GM12878 (cell line): ENCODE results near the gene NSD2. TPM values are rescaled to one million over a fixed set of nuclear protein-coding genes. Genes with fewer than 3 reads are reported as not detected.

Experiments
- ATF7 ChIP-seq: fragments of 450-650 bp; IDR thresholded peaks from 2 replicates; pipeline ENCODE4 v1.6.1; 2016; ENCODE audit warnings: low read depth, mild to moderate bottlenecking
- CHD2 ChIP-seq: IDR thresholded peaks from 2 replicates; pipeline ENCODE4 v1.6.1; 2011; ENCODE audit warnings: low read depth, low read length, improper control_type of control experiment, borderline replicate concordance
- CHD4 ChIP-seq: fragments of 200-600 bp; sonication (generic); IDR thresholded peaks from 2 replicates; pipeline ENCODE4 v1.6.1; 2016; ENCODE audit warnings: mild to moderate bottlenecking
- CREB1 ChIP-seq: IDR thresholded peaks from 2 replicates; pipeline ENCODE4 v1.6.1; 2012; ENCODE audit warnings: low read depth, mild to moderate bottlenecking, inconsistent platforms
- EGR1 ChIP-seq, 2 experiments: IDR thresholded peaks; 1 replicate in 1 of 2; 2 replicates in 1 of 2; pipeline ENCODE4 v1.6.1; 2011 to 2012; ENCODE audit warnings: low read depth in 2 of 2, low read length in 2 of 2, borderline replicate concordance in 1 of 2, mild to moderate bottlenecking in 1 of 2, moderate library complexity in 1 of 2
- GATAD2B ChIP-seq: fragments of 450-650 bp; conservative IDR thresholded peaks from 2 replicates; pipeline ENCODE4 v1.6.1; 2017; ENCODE audit warnings: low read depth, mild to moderate bottlenecking, moderate library complexity
- HDAC6 ChIP-seq: fragments of 200-600 bp; sonication (generic); IDR thresholded peaks from one replicate; pipeline ENCODE4 v1.8.0; 2017; ENCODE audit warnings: antibody characterized with exemption; ENCODE audit not compliant: unreplicated experiment
- IKZF1 ChIP-seq: fragments of 450-650 bp; conservative IDR thresholded peaks from 2 replicates; pipeline ENCODE4 v1.6.1; 2017; ENCODE audit warnings: antibody characterized with exemption, mild to moderate bottlenecking
- JUNB ChIP-seq: IDR thresholded peaks from 2 replicates; pipeline ENCODE4 v1.6.1; 2016; ENCODE audit warnings: antibody characterized with exemption, mild to moderate bottlenecking
- JUND ChIP-seq: IDR thresholded peaks from 2 replicates; pipeline ENCODE4 v1.6.1; 2012; ENCODE audit warnings: low read depth, mild to moderate bottlenecking, low read length, improper control_type of control experiment, moderate library complexity
- LARP7 ChIP-seq: fragments of 450-650 bp; IDR thresholded peaks from 2 replicates; pipeline ENCODE4 v1.6.1; 2017; ENCODE audit warnings: mild to moderate bottlenecking
- MAX ChIP-seq: IDR thresholded peaks from 2 replicates; pipeline ENCODE4 v1.6.1; 2012; ENCODE audit warnings: low read depth, low read length, improper control_type of control experiment
- MTA2 ChIP-seq: fragments of 450-650 bp; IDR thresholded peaks from 2 replicates; pipeline ENCODE4 v1.6.1; 2016; ENCODE audit warnings: low read depth, mild to moderate bottlenecking, moderate library complexity
- MYC ChIP-seq: IDR thresholded peaks from 2 replicates; pipeline ENCODE4 v1.6.1; 2011; ENCODE audit warnings: mild to moderate bottlenecking, low read length, moderate library complexity, inconsistent platforms; ENCODE audit not compliant: insufficient read depth, insufficient replicate concordance, insufficient read length, severe bottlenecking
- NFYA ChIP-seq: IDR thresholded peaks from 2 replicates; pipeline ENCODE4 v1.6.1; 2011; ENCODE audit warnings: low read depth, mild to moderate bottlenecking, low read length, improper control_type of control experiment, borderline replicate concordance
- NR2F1 ChIP-seq: fragments of 450-650 bp; conservative IDR thresholded peaks from 2 replicates; pipeline ENCODE4 v1.6.1; 2017; ENCODE audit warnings: mild to moderate bottlenecking
- NRF1 ChIP-seq: conservative IDR thresholded peaks from 2 replicates; pipeline ENCODE4 v1.6.1; 2011; ENCODE audit warnings: mild to moderate bottlenecking, low read depth, low read length, improper control_type of control experiment
- PAX5 ChIP-seq: IDR thresholded peaks from 2 replicates; pipeline ENCODE4 v1.6.1; 2011; ENCODE audit warnings: low read depth, low read length, borderline replicate concordance
- POU2F2 ChIP-seq: IDR thresholded peaks from 3 replicates; pipeline ENCODE4 v1.6.1; 2011; ENCODE audit warnings: low read depth, mild to moderate bottlenecking, low read length, borderline replicate concordance
- RCOR1 ChIP-seq: conservative IDR thresholded peaks from 2 replicates; pipeline ENCODE4 v1.6.1; 2012; ENCODE audit warnings: low read depth, low read length, improper control_type of control experiment
- RELB ChIP-seq: fragments of 450-650 bp; IDR thresholded peaks from 2 replicates; pipeline ENCODE4 v1.6.1; 2017; ENCODE audit warnings: low read depth, mild to moderate bottlenecking, moderate library complexity
- SIN3A ChIP-seq: IDR thresholded peaks from 2 replicates; pipeline ENCODE4 v1.6.1; 2012; ENCODE audit warnings: low read depth, low read length, improper control_type of control experiment
- SMAD1 ChIP-seq: fragments of 450-650 bp; IDR thresholded peaks from 2 replicates; pipeline ENCODE4 v1.6.1; 2018; ENCODE audit warnings: mild to moderate bottlenecking, low read depth; ENCODE audit not compliant: partially characterized antibody
- SREBF2 ChIP-seq: IDR thresholded peaks from 2 replicates; pipeline ENCODE4 v1.6.1; 2012; ENCODE audit warnings: mild to moderate bottlenecking, low read length
- SRF ChIP-seq, 2 experiments: IDR thresholded peaks; 2 replicates each; pipeline ENCODE4 v1.6.1; 2011; ENCODE audit warnings: low read depth in 2 of 2, low read length in 2 of 2, mild to moderate bottlenecking in 1 of 2, moderate library complexity in 1 of 2
- SUZ12 ChIP-seq: fragments of 200-600 bp; sonication (generic); IDR thresholded peaks from one replicate; pipeline ENCODE4 v1.6.1; 2018; ENCODE audit warnings: antibody characterized with exemption, mild to moderate bottlenecking; ENCODE audit not compliant: unreplicated experiment
- USF2 ChIP-seq: IDR thresholded peaks from 2 replicates; pipeline ENCODE4 v1.6.1; 2011; ENCODE audit warnings: low read depth, low read length, improper control_type of control experiment, borderline replicate concordance
- YY1 ChIP-seq: IDR thresholded peaks from 2 replicates; pipeline ENCODE4 v1.6.1; 2011; ENCODE audit warnings: low read depth, mild to moderate bottlenecking, low read length
- ZBED1 ChIP-seq: IDR thresholded peaks from 2 replicates; pipeline ENCODE4 v1.6.1; 2016; ENCODE audit warnings: borderline replicate concordance
- ZNF207 ChIP-seq: fragments of 450-650 bp; IDR thresholded peaks from 2 replicates; pipeline ENCODE4 v1.6.1; 2014; ENCODE audit warnings: antibody characterized with exemption, mild to moderate bottlenecking, borderline replicate concordance
- ZNF622 ChIP-seq: fragments of 450-650 bp; IDR thresholded peaks from 2 replicates; pipeline ENCODE4 v1.6.1; 2017; ENCODE audit warnings: mild to moderate bottlenecking, inconsistent platforms
- polyA plus RNA-seq, 11 experiments: library from polyadenylated mRNA; depleted of rRNA in 4 of 11; unstranded in 6 of 11; stranded (reverse) in 5 of 11; fragments of >200 nt; fragmentation: Nextera tagmentation in 4 of 11; fragmentation: Illumina TruSeq in 1 of 11; extraction: Ambion mirVana in 4 of 11; extraction: Trizol in 1 of 11; gene quantifications; 1 replicate in 1 of 11; 2 replicates in 10 of 11; pipeline versions ENCODE4 v1.2.1 to v1.2.3, GENCODE V29; 2011 to 2016; ENCODE audit warnings: inconsistent platforms in 2 of 11, missing spikeins in 2 of 11, low read depth in 1 of 11
- total RNA-seq, 4 experiments: library from RNA; depleted of rRNA in 3 of 4; stranded (reverse); fragments of >200 nt in 3 of 4; fragmentation: Illumina TruSeq in 1 of 4; extraction: Trizol in 1 of 4; gene quantifications; 2 replicates each; pipeline versions ENCODE4 v1.2.1 to v1.2.3, GENCODE V29; 2013 to 2021

NSD2 gene
- total and polyA plus RNA-seq, 10 of the 15 experiments (the other 5 are each of a cell fraction or from before 2014, with no cell fraction given): 8.6 to 139 (median 67.2) TPM

- no peak for TF ChIP-seq RELB
- TF ChIP-seq SIN3A: no peak
- peak; percentile 86; the same call in 1 of the 2 replicates for TF ChIP-seq LARP7
- peak; percentile 45 for TF ChIP-seq NRF1
- no peak for TF ChIP-seq POU2F2
- peak; percentile 89; the same call in 1 of the 2 replicates for TF ChIP-seq GATAD2B
- TF ChIP-seq ZBED1: no peak
- no peak for TF ChIP-seq EGR1 (IDR thresholded peaks at IDR 0.05; ENCODE audit: borderline replicate concordance in 1 of 2, low read depth in 2 of 2, low read length in 2 of 2)
- TF ChIP-seq PAX5: peak; percentile 32; the same call in 1 of the 2 replicates
- no peak for TF ChIP-seq JUND
- no peak for TF ChIP-seq SUZ12
- peak; percentile 60 for TF ChIP-seq ZNF207
- no peak for TF ChIP-seq CHD4
- peak; percentile 66; the same call in 1 of the 2 replicates for TF ChIP-seq MAX
- no peak for TF ChIP-seq MTA2
- TF ChIP-seq NR2F1: no peak
- 0 out of 4 replicates have a peak, but pooled peaks of 1 of the 2 experiments have one; percentile 66 for TF ChIP-seq SRF (IDR thresholded peaks at IDR 0.05; ENCODE audit: low read depth in 2 of 2, low read length in 2 of 2)
- peak; percentile 100 for TF ChIP-seq IKZF1
- TF ChIP-seq NFYA: no peak
- no peak for TF ChIP-seq ATF7
- peak; percentile 34 for TF ChIP-seq HDAC6
- TF ChIP-seq RCOR1: no peak
- TF ChIP-seq USF2: no peak
- no peak for TF ChIP-seq SMAD1
- peak; percentile 76 for TF ChIP-seq CREB1
- no peak for TF ChIP-seq SREBF2
- peak; percentile 78; the same call in 1 of the 2 replicates for TF ChIP-seq YY1
- peak; percentile 85 for TF ChIP-seq CHD2
- TF ChIP-seq ZNF622: no peak
- peak; percentile 11 for TF ChIP-seq MYC
- TF ChIP-seq JUNB: no peak
These were observed 14.9 kb upstream of the NSD2 start, which contains the start of gene LETM1 (continued) for GRCh38 chr4:1856071-1856942.
